IPS-20b (cell line): ENCODE measurements around the gene HOMER1.
"Not testable (repeated sequence)": the region's sequence is repeated elsewhere in the genome, so short reads cannot be mapped to it uniquely, and the experiment has no call there.

Experiments
- H3K27ac ChIP-seq: one replicate; pipeline ENCODE4 v1.5.1; 2013; ENCODE audit warnings: low read length
- H3K27me3 ChIP-seq: 2 replicates; pipeline ENCODE4 v1.6.1; 2013; ENCODE audit warnings: mild to moderate bottlenecking, low read length, inconsistent platforms; ENCODE audit not compliant: insufficient read depth
- H3K36me3 ChIP-seq: 2 replicates; pipeline ENCODE4 v1.6.1; 2013; ENCODE audit warnings: low read depth, mild to moderate bottlenecking, inconsistent platforms, low read length, moderate library complexity; ENCODE audit not compliant: insufficient read depth
- H3K4me1 ChIP-seq: 2 replicates; pipeline ENCODE4 v1.6.1; 2013; ENCODE audit warnings: mild to moderate bottlenecking, control low read depth, inconsistent platforms, low read length, moderate library complexity; ENCODE audit not compliant: insufficient read depth
- H3K4me3 ChIP-seq: 2 replicates; pipeline ENCODE4 v1.5.1; 2013; ENCODE audit warnings: mild to moderate bottlenecking, low read length, inconsistent platforms
- H3K9ac ChIP-seq: 2 replicates; pipeline ENCODE4 v1.6.1; 2013; ENCODE audit warnings: low read depth, mild to moderate bottlenecking, inconsistent platforms, low read length, moderate library complexity
- H3K9me3 ChIP-seq: 2 replicates; pipeline ENCODE4 v1.6.1; 2013; ENCODE audit warnings: mild to moderate bottlenecking, low read depth, low read length, inconsistent platforms; ENCODE audit not compliant: insufficient read depth

HOMER1 gene

DNA sequence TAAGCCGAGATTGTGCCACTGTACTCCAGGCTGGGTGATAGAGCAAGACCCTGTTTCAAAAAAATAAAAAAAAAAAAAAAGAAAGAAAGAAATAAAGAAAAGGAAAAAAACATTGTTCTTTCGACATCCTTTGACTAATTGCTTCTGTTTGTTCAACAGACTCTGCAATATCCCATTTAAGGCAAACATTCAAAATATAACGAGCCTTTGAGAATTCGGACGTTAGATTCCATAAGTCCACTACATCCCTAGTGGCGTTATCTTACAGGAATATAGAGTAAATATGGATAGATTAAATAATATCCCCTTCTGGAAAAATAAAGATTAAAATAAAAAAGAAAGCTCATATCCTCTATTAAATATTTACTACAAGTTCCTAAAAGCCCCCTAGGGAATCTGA lies 27.0 kb upstream of the HOMER1 start:
- H3K9me3 ChIP-seq: no peaks in the 10 kb centered on the region
- H3K4me3 ChIP-seq: no peak overlapping the region
- H3K4me1 ChIP-seq: no peaks in the 10 kb centered on the region
- no peak overlapping the region for H3K27ac ChIP-seq
- no peaks in the 10 kb centered on the region for H3K27me3 ChIP-seq
- no peak overlapping the region for H3K9ac ChIP-seq
- no peaks in the 10 kb centered on the region for H3K36me3 ChIP-seq

DNA sequence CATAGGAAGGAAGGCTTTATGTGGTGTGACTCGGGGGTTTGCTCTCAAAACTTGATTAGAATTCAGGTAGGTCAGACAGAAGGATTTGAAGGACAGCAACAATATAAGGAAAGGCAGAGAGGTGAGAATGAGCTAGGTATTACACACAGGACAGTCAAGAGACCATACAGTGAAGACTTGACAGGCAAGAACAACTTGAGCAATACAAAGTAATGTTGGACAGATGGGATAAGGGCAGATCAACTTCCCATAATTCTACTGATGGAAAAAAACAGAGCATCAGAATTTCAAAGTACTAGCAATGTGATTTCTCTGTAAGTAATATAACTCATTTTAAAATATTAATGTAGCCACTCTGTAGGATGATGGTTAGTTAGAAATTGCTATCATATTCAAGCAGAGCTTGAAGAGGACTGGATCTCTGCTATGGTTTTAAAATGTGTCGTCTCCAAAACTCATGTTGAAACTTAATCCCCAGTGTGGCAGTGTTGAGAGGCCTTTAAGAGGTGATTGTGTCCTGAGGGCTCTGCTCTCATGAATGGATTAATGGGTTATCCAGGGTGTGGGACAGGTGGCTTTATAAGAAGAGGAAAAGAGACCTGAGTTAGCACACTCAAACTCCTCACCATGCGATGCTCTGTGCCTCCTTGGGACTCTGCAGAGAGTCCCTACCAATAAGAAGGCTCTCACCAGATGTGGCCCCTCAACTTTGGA lies 22.4 kb upstream of the HOMER1 start:
- H3K27ac ChIP-seq: no peak overlapping the region
- H3K27me3 ChIP-seq: no peaks in the 10 kb centered on the region
- no peaks in the 10 kb centered on the region for H3K36me3 ChIP-seq
- H3K4me3 ChIP-seq: no peak overlapping the region
- H3K4me1 ChIP-seq: no peaks in the 10 kb centered on the region
- H3K9me3 ChIP-seq: no peaks in the 10 kb centered on the region
- H3K9ac ChIP-seq: no peak overlapping the region

DNA sequence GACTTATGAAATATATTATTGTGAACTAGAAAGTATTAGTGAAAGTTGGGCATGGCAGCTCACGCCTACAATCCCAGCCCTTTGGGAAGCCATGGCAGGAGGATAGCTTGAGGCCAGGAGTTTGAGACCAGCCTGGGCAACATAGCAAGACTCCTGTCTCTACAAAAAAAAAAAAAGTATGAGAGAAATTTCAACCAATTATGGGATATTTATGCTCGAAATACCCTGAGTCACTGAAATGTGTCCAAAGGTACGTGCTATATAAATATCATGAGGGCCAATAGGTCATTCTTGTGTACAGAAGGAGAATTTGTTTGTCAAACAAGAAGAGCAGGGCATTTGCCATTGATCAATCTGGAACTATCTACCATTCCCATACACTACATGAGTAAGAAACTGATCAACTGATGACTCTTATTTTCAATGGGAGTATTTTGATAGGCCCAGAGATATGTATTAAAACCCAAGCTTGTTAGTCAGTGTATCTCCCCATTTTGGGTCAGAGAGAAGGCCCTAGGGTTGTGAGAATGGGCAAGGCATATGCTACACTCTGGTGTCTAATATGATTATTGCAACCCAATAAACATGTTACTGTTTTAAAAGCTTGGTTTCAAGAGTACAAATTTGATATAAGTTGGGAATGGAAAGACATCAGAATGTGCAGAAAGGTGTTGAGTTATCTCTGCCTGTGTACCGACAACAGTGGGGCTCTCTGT lies 21.7 kb upstream of the HOMER1 start:
- H3K9me3 ChIP-seq: no peaks in the 10 kb centered on the region
- H3K27me3 ChIP-seq: no peaks in the 10 kb centered on the region
- no peaks in the 10 kb centered on the region for H3K36me3 ChIP-seq
- H3K27ac ChIP-seq: no peak overlapping the region
- H3K9ac ChIP-seq: no peak overlapping the region
- H3K4me3 ChIP-seq: no peak overlapping the region
- no peaks in the 10 kb centered on the region for H3K4me1 ChIP-seq

DNA sequence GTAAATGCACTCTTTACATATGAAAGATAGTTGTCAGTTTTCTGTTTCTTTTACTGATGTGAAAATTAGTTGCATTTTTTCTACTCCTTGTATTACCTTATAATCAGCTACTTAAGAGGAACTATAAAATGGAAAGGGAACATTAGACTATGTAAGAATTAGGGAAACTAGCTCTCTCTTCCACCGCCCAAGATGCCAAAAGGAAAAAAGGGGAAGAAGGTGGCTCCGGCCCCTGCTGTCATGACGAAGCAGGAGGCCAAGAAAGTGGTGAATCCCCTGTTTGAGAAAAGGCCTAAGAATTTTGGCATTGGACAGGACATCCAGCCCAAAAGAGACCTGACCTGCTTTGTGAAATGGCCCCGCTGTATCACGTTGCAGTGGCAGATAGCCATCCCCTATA lies 15.2 kb upstream of the HOMER1 start:
- H3K9ac ChIP-seq: no peak overlapping the region
- H3K9me3 ChIP-seq: peaks cover 16% of the 10 kb centered on the region
- no peak overlapping the region for H3K27ac ChIP-seq
- no peaks in the 10 kb centered on the region for H3K36me3 ChIP-seq
- H3K4me1 ChIP-seq: no peaks in the 10 kb centered on the region
- H3K27me3 ChIP-seq: no peaks in the 10 kb centered on the region
- no peak overlapping the region for H3K4me3 ChIP-seq

DNA sequence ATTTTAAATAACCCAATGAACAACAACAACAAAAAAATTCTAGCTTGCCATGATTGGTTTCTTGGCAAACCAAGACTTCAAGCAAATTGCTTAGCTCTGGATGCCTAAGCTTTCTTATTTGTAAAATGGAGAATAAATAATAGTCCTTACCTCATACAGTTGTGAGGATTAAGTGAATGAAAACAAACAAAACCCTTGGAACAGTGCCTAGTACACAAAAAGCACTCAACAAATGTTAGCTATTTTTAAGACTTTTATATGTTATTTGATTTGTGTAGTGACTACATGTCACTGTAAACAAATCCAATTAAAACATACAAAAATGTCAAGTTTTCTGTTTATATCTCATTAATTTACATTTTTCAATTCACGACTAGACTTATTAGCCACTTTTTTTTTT lies 13.5 kb upstream of the HOMER1 start:
- Histone ChIP-seq H3K36me3 (no peaks in the 10 kb centered on the region), H3K27ac (no peak overlapping the region), H3K27me3 (no peaks in the 10 kb centered on the region), H3K9me3 (peaks cover 16% of the 10 kb centered on the region), H3K9ac (no peak overlapping the region), H3K4me3 (no peak overlapping the region), H3K4me1 (no peaks in the 10 kb centered on the region)

DNA sequence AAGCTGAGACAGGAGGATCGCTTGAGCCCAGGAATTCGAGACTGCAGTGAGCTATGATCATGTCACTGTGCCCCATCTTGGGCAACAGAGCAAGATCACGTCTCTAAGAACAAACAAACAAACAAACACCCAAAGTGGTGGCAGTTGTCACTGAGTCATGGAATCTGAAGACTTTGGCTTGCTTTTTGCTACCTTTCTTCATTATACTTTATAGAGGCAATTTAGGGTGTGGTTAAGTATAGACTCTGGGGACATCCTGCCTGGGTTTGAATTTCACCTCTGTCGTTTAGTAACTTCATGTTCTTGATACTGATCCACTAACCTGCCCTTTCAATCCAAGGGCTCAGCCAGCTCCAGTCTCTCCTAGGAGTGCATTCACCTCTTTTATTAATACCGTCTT lies 13.0 kb upstream of the HOMER1 start:
- Histone ChIP-seq H3K27ac (no peak overlapping the region), H3K4me1 (no peaks in the 10 kb centered on the region), H3K9me3 (peaks cover 16% of the 10 kb centered on the region), H3K27me3 (no peaks in the 10 kb centered on the region), H3K9ac (no peak overlapping the region), H3K4me3 (no peak overlapping the region), H3K36me3 (no peaks in the 10 kb centered on the region)

DNA sequence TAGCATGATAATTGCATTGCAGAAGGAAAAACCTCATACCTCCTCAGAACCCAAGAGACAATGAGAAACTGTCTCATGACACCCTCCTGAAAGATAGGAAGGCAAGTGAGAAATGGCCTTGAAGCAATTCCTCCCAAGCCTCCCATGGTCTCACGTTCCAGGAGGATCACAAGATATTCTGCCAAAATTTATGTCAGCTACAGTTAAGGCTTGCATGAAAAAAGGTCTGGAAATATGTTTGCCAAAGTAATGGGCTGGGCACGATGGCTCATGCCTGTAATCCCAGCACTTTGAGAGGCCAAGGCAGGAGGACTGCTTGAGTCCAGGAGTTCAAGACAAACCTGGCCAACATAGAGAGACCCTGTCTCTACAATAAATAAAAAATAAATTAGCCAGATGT lies 12.6 kb upstream of the HOMER1 start:
- no peaks in the 10 kb centered on the region for H3K27me3 ChIP-seq
- no peaks in the 10 kb centered on the region for H3K36me3 ChIP-seq
- peaks cover 16% of the 10 kb centered on the region for H3K9me3 ChIP-seq
- H3K9ac ChIP-seq: no peak overlapping the region
- H3K4me3 ChIP-seq: no peak overlapping the region
- H3K27ac ChIP-seq: no peak overlapping the region
- H3K4me1 ChIP-seq: no peaks in the 10 kb centered on the region

DNA sequence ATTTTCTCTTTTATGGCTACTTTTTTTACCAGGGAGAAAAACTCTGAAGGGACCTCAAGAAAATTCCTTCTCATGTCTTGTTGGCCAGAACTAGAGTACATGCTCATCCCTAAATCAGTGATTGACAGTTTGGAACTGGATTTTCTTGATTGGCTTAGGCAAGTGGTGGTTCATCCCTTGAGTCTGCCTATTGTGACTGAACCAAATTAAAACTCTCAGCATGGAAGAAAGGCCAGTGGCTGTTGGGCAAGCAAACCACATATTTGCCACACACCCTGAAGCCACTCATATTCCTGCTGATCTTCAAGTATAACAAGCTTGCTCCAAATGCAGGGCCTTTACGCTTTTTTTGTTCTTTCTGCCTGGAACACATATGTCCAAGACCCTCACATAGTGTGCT lies 7.2 kb upstream of the HOMER1 start:
- no peaks in the 10 kb centered on the region for H3K36me3 ChIP-seq

DNA sequence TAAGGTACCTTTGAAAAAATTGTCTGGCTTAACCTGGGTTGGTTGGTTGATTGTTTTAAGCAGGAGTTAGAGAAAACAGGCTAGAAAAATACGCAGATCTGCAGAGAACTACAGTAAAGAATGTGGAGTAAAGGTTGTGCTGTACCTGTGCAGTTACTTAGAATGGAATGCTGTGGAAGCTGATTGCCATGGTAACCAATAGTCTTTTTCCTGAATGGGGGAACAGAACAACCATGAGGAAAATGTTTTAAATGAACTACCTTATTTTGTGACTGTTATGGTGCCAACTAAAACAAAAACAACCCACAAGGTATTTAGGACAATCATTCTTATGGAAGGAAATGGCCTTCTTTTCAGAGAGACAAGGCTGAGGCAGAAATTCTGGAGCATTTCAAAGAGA lies 4.8 kb upstream of the HOMER1 start:
- H3K4me3 ChIP-seq: no peak overlapping the region
- H3K9me3 ChIP-seq: no peaks in the 10 kb centered on the region
- H3K27me3 ChIP-seq: no peaks in the 10 kb centered on the region
- H3K9ac ChIP-seq: no peak overlapping the region
- no peak overlapping the region for H3K27ac ChIP-seq
- no peaks in the 10 kb centered on the region for H3K36me3 ChIP-seq
- 0 out of 2 replicates have a peak, but pooled peaks cover 3% of the 10 kb centered on the region for H3K4me1 ChIP-seq

More for the DNA sequence above, 7.2 kb upstream of the HOMER1 start:
- Histone ChIP-seq H3K9me3 (peaks cover 8% of the 10 kb centered on the region), H3K27me3 (no peaks in the 10 kb centered on the region), H3K4me1 (0 out of 2 replicates have a peak, but pooled peaks cover 3% of the 10 kb centered on the region), H3K27ac (no peak overlapping the region), H3K4me3 (no peak overlapping the region), H3K9ac (no peak overlapping the region)

DNA sequence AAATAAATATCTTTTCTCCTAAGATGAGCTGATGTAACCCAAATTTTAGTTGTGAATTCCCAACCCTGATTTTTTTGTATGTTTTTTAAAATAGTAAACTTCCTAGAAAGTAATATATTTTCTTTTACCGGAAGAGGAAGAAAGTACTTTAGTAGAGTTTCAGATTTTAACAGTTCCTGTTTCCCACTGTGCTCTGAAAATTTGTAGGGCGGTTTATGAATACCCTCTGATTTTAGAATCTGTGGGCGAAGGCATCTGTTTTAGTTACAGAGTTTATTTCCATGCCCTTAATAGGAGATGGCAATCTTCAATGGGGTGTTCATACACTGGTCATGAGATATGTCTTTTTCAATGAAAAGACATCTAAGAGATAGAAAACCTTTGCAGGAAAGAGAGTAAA lies 3.7 kb upstream of the HOMER1 start:
- H3K9ac ChIP-seq: no peak overlapping the region
- no peak overlapping the region for H3K4me3 ChIP-seq
- H3K36me3 ChIP-seq: no peaks in the 10 kb centered on the region
- H3K9me3 ChIP-seq: no peaks in the 10 kb centered on the region
- H3K27me3 ChIP-seq: no peaks in the 10 kb centered on the region
- H3K4me1 ChIP-seq: 0 out of 2 replicates have a peak, but pooled peaks cover 3% of the 10 kb centered on the region
- H3K27ac ChIP-seq: no peak overlapping the region

DNA sequence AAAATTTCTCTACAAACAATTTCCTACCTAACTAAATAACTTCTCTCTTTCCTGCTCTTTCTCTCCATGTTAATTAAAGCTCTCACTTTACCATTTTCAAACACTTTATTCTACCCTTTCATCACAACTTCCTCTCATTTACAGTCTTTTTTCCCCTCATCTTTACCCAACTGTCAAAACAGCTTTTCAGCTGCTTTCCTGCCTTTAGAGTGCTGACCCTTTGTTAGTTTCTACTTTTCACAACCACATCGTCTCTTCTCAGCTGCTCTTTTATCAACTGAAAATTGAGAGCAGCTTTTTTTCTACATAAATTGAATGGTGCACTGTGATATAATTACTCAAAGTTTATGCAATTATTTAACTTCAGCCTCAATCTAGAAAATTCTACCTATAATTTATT lies 3.1 kb upstream of the HOMER1 start:
- peaks cover 4% of the 10 kb centered on the region; the same call in 1 of the 2 replicates for H3K27me3 ChIP-seq
- H3K9ac ChIP-seq: no peak overlapping the region
- H3K36me3 ChIP-seq: no peaks in the 10 kb centered on the region
- H3K4me3 ChIP-seq: no peak overlapping the region
- H3K9me3 ChIP-seq: no peaks in the 10 kb centered on the region
- H3K27ac ChIP-seq: no peak overlapping the region
- H3K4me1 ChIP-seq: 0 out of 2 replicates have a peak, but pooled peaks cover 3% of the 10 kb centered on the region

DNA sequence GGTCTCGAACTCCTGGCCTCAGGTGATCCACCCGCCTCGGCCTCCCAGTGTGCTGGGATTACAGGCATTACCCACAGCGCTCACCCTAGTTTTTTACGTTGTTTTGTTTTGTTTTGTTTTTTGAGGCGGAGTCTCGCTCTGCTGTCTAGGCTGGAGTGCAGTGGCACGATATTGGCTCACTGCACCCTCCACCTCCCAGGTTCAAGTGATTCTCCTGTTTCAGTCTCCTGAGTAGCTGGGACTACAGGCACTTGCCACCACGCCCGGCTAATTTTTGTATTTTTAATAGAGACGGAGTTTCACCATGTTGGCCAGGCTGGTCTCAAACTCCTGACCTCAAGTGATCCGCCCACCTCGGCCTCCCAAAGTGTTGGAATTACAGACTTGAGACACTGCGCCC lies 2.4 kb upstream of the HOMER1 start:
- not testable (repeated sequence) for H3K36me3 ChIP-seq, H3K4me1 ChIP-seq, H3K9ac ChIP-seq, H3K27me3 ChIP-seq, H3K4me3 ChIP-seq, H3K9me3 ChIP-seq, H3K27ac ChIP-seq
